ENCODE data around the gene CDH5.

GRCh38 chr16:66382966-66383299 is 16.4 kb downstream of the CDH5 start:
- TF ChIP-seq CTCF (IDR thresholded peaks at IDR 0.05) (no peak), POLR2A (IDR thresholded peaks at IDR 0.05) (no peak)

Measured in body of pancreas (tissue), 4 donors.